Kidney (tissue), 14 donors: ENCODE data around the gene TMEM181. TPM values are rescaled to one million over a fixed set of nuclear protein-coding genes. Genes with fewer than 3 reads are reported as not detected.

ENCODE experiments used
- DNase-seq, 5 donors: peaks; one replicate each; pipeline ENCODE4 v3.0.0-alpha.2; 2013 to 2020
- FAIRE-seq: peaks from 2 replicates; lab custom pipeline; 2012; peaks lifted over from hg19 to GRCh38; lab: Jason Lieb, UNC
- H3K27ac ChIP-seq, 2 donors: one replicate each; pipeline ENCODE4 v1.7.0; 2013; ENCODE audit warnings: low read depth in 2 of 2, low read length in 2 of 2, inconsistent platforms in 1 of 2
- H3K27me3 ChIP-seq: one replicate; pipeline ENCODE4 v1.7.1; 2013; ENCODE audit warnings: low read length, inconsistent platforms; ENCODE audit not compliant: control insufficient read depth, insufficient read depth
- H3K36me3 ChIP-seq, 3 donors: one replicate each; pipeline versions ENCODE4 v1.7.0 to v1.7.1; 2013; ENCODE audit warnings: low read length in 3 of 3, control low read depth in 1 of 3, inconsistent platforms in 1 of 3; ENCODE audit not compliant: insufficient read depth in 3 of 3, control insufficient read depth in 2 of 3
- H3K4me1 ChIP-seq, 3 donors: one replicate each; pipeline versions ENCODE4 v1.7.0 to v1.7.1; 2013; ENCODE audit warnings: low read length in 3 of 3, inconsistent platforms in 1 of 3, low read depth in 1 of 3; ENCODE audit not compliant: control insufficient read depth in 2 of 3, insufficient read depth in 2 of 3
- H3K4me3 ChIP-seq, 3 donors: one replicate each; pipeline versions ENCODE4 v1.7.0 to v1.8.1; 2013; ENCODE audit warnings: low read length in 3 of 3, control low read depth in 1 of 3, inconsistent platforms in 1 of 3
- H3K9ac ChIP-seq, 3 donors: one replicate each; pipeline versions ENCODE4 v1.7.0 to v1.7.1; 2013; ENCODE audit warnings: low read length in 3 of 3, control low read depth in 1 of 3, inconsistent platforms in 1 of 3
- H3K9me3 ChIP-seq, 3 donors: one replicate each; pipeline versions ENCODE4 v1.7.0 to v1.7.1; 2013; ENCODE audit warnings: low read length in 3 of 3, control low read depth in 1 of 3, inconsistent platforms in 1 of 3; ENCODE audit not compliant: control insufficient read depth in 2 of 3, insufficient read depth in 1 of 3
- CTCF ChIP-seq: IDR thresholded peaks from 3 replicates; pipeline ENCODE4 v1.5.1; 2012; ENCODE audit warnings: mild to moderate bottlenecking, moderate library complexity, borderline replicate concordance; ENCODE audit not compliant: insufficient read depth; ENCODE audit errors: extremely low read depth
- intact Hi-C: fragments of 100-400 bp; cut with DNase I; formaldehyde crosslinking; loops from one replicate; pipeline ENCODE4 v1.11.1; 2022
- polyA plus RNA-seq: library from polyadenylated mRNA; stranded (reverse); fragments of 350-450 nt; fragmentation: Illumina TruSeq; extraction: RNeasy Lipid Tissue Mini Kit (QIAGEN cat#74804); gene quantifications from one replicate; pipeline ENCODE4 v1.2.3, GENCODE V29; 2014; ENCODE audit warnings: low read depth, low replicate concordance; ENCODE audit not compliant: insufficient read depth
- total RNA-seq: library from RNA; stranded (reverse); fragmentation: NEBNext Ultra II Directional; extraction: Animal tissue kit (Norgen Biotek cat#: 25700); gene quantifications from one replicate; pipeline ENCODE4 v1.2.1, GENCODE V29; 2021
- donor health status: control.
- donor health status: control.
- donor health status: control.
- donor health status: control.
- donor health status: control.
- donor health status: DM: yes; HTN: yes; CAD: no.
- donor health status: Normal renal cell carcinoma (clear cell type).

TMEM181 gene
- total and polyA plus RNA-seq, 2 donors from 2014 or later: 6.9 to 19.9 TPM

- Histone ChIP-seq H3K27me3 (no peaks in the 10 kb centered on the region), H3K36me3 (no peaks in the 10 kb centered on the region), H3K9ac (no peak overlapping the region), H3K9me3 (no peaks in the 10 kb centered on the region), H3K27ac (no peak overlapping the region), H3K4me3 (no peak overlapping the region), H3K4me1 (no peaks in the 10 kb centered on the region)
- intact Hi-C loops: no loop called here
- DNase-seq (no peak), FAIRE-seq (no peak)
- no peak for TF ChIP-seq CTCF
Measured at GRCh38 chr6:158545043-158545966, 14.6 kb upstream of the TMEM181 start.

GRCh38 chr6:158548418-158549161 is 11.3 kb upstream of the TMEM181 start:
- H3K36me3 ChIP-seq: no peaks in the 10 kb centered on the region
- H3K4me3 ChIP-seq: no peak overlapping the region
- FAIRE-seq (no peak), DNase-seq (no peak)
- no peak overlapping the region for H3K27ac ChIP-seq
- intact Hi-C loops: no loop called here
- no peak overlapping the region for H3K9ac ChIP-seq
- no peaks in the 10 kb centered on the region for H3K4me1 ChIP-seq
- H3K9me3 ChIP-seq: no peaks in the 10 kb centered on the region
- TF ChIP-seq CTCF: no peak
- H3K27me3 ChIP-seq: no peaks in the 10 kb centered on the region

- H3K9me3 ChIP-seq: no peaks in the 10 kb centered on the region
- no peaks in the 10 kb centered on the region for H3K27me3 ChIP-seq
- H3K36me3 ChIP-seq: no peaks in the 10 kb centered on the region
- H3K4me3 ChIP-seq: no peak overlapping the region
- FAIRE-seq (no peak), DNase-seq (no peak)
- no peaks in the 10 kb centered on the region for H3K4me1 ChIP-seq
- intact Hi-C loops: no loop called here
- H3K27ac ChIP-seq: no peak overlapping the region
- no peak overlapping the region for H3K9ac ChIP-seq
- TF ChIP-seq CTCF: no peak
Measured at GRCh38 chr6:158552055-158552795, 7.7 kb upstream of the TMEM181 start.
